ENCODE measurements around the gene CROCC2. TPM values are rescaled to one million over a fixed set of nuclear protein-coding genes. Genes with fewer than 3 reads are reported as not detected.
A peak's percentile ranks its signal among the peaks of the same experiment; 100 is the strongest.

CROCC2 gene
- total RNA-seq, 1 donor from 2014 or later = not detected

DNA sequence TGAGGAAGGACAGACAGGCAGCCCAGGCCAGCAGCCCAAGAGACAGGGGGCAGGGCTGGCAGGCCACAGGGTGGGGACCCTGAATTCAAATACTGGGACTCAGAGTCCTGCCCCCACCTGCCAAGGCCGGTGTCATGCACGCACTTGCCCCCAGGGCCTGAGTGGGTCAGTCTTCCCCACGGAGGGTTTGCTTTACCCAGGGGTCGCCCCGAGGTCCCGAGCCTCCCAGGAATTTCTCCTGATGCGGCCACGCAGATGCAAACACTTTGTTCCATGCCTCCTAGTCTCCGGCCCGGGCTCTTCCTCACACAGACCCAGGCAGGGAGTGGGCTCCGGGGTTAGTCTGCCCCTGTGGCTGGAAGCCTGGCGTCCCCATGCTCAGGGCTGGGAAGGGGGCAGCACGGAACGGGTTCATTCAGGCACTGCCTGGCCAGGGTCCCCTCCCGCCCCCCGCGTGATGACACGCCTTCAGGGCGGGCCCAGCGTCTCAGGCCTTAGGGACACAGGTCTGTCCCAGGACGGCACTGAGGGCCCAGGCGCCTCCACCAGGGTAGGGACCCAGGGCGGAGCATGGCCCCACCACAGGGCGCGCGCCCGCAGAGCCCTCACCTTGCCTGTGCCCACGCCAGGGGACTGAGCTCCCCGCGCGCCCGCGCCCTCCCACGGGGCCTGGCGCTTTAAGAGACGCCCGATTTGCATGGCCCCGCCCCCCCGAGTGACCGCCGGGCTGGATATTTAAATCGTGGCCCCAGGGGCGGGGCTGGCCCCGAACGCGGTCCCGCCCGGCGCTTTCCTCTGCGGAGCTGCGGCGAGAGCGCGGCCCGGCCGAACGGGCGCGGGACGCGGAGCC, 91.9 kb downstream of the CROCC2 start, which contains the start of gene SNED1:
SNED1 (plus strand) TSS at position 763 of the 850 bp plus-strand sequence. CDS start 220 bp downstream, outside the sequence.
- TF ChIP-seq, protein P1, sequence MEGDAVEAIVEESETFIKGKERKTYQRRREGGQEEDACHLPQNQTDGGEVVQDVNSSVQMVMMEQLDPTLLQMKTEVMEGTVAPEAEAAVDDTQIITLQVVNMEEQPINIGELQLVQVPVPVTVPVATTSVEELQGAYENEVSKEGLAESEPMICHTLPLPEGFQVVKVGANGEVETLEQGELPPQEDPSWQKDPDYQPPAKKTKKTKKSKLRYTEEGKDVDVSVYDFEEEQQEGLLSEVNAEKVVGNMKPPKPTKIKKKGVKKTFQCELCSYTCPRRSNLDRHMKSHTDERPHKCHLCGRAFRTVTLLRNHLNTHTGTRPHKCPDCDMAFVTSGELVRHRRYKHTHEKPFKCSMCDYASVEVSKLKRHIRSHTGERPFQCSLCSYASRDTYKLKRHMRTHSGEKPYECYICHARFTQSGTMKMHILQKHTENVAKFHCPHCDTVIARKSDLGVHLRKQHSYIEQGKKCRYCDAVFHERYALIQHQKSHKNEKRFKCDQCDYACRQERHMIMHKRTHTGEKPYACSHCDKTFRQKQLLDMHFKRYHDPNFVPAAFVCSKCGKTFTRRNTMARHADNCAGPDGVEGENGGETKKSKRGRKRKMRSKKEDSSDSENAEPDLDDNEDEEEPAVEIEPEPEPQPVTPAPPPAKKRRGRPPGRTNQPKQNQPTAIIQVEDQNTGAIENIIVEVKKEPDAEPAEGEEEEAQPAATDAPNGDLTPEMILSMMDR (IDR thresholded peaks at IDR 0.05; ENCODE audit: insufficient read depth, low read length, severe bottlenecking) = no peak
- DNase-seq (ENCODE audit: low read depth) = peak; percentile 37
- peaks cover 9% of the 10 kb centered on the region for H3K27me3 ChIP-seq (ENCODE audit: control insufficient read depth, insufficient read depth, low read length)
- no peak for FAIRE-seq
- peak within 1 kb of the TSS; percentile 35 for H3K4me3 ChIP-seq (ENCODE audit: low read depth, low read length)
- H3K36me3 ChIP-seq (ENCODE audit: control insufficient read depth, insufficient read depth, low read length) = no peaks in the 10 kb centered on the region

DNA sequence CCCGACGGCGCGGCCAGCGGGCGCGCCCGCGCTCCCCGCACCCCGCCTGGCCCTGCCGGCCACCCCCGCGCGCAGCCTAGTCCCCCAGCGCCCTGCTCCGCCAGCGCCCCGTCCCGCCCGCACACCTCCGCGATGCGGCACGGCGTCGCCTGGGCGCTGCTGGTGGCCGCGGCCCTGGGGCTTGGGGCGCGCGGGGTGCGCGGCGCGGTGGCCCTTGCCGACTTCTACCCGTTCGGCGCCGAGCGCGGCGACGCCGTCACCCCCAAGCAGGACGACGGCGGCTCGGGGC, 92.5 kb downstream of the CROCC2 start:
- FAIRE-seq (no peak), DNase-seq (ENCODE audit: low read depth) (no peak)
- H3K36me3 ChIP-seq (ENCODE audit: control insufficient read depth, insufficient read depth, low read length) = no peaks in the 10 kb centered on the region
- peaks cover 9% of the 10 kb centered on the region for H3K27me3 ChIP-seq (ENCODE audit: control insufficient read depth, insufficient read depth, low read length)
- peak overlapping the region; percentile 7 for H3K4me3 ChIP-seq (ENCODE audit: low read depth, low read length)
- TF ChIP-seq, protein P1 (IDR thresholded peaks at IDR 0.05; ENCODE audit: insufficient read depth, low read length, severe bottlenecking) = no peak

DNA sequence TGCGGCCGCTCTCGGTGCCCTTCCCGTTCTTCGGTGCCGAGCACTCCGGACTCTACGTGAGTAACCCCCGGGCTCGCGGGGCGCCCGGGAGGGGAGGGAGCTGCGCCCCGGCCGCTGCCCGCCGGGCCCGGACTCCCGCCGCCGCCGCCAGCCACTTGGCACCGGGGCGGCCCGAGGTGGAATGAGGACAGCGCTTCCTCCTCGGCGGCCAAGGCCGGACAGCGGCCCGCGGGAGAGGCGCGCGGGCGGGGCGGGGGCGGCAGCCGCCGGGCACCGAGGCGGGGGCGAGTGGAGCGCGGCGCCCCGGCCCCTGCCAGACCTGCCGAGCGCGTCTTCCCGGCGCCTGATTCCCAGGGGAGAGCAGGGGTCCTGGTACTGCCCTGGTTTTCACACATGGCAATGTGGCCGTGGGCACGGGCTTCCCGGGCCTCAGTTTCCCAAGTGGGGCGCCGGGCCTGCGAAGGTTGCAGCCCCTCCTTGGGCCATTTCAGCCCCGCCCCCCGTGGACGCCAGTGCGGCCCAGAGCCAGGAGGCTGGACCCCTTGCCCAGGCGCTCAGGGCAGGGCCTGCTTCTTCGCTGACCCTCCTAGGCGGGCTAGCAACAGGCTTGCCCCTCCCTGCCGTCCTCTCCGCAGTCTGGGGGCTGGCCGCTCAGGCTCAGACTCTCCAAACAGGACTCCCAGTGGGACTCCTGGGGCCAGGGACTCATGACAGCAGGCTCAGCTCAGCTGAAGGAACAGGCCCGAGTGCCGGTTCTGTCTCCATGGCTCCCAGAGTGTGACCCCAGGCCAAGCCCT, 93.1 kb downstream of the CROCC2 start:
- peak overlapping the region; percentile 7 for H3K4me3 ChIP-seq (ENCODE audit: low read depth, low read length)
- DNase-seq (ENCODE audit: low read depth) = no peak
- H3K36me3 ChIP-seq (ENCODE audit: control insufficient read depth, insufficient read depth, low read length) = no peaks in the 10 kb centered on the region
- TF ChIP-seq, protein P1 (IDR thresholded peaks at IDR 0.05; ENCODE audit: insufficient read depth, low read length, severe bottlenecking) = no peak
- no peak for FAIRE-seq
- H3K27me3 ChIP-seq (ENCODE audit: control insufficient read depth, insufficient read depth, low read length) = peaks cover 9% of the 10 kb centered on the region

DNA sequence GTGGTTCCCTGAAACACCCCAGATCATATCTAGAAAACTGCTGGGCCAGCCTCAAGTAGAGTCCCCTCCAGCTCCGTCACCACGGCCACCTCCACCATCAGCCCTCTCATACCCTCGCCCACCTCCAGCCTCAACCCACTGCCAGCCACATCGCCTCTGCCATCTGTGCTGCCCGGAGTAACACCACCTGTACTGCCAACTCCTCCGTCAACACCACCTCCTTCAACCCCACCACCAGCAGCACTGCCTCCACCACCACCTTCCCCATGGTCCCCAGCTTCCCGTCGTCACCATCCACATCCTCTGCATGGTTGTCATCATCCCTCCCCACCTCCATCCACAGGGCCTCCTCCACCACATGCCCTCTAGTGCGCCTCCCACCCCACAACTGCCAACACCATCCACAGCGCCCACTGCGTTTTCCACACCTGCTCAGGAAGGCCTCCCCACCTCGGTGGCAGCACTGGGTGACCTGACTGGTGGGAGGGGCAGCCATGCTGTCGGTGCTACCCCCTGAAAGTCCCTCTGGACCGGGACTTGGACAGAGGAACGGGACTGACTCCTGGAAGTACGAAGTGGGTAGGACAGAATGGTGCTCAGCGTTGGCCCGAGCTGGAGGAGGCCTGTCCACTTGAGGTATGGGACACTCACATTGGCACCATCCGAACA, 93.9 kb downstream of the CROCC2 start:
- FAIRE-seq (no peak), DNase-seq (ENCODE audit: low read depth) (no peak)
- H3K27me3 ChIP-seq (ENCODE audit: control insufficient read depth, insufficient read depth, low read length) = peaks cover 9% of the 10 kb centered on the region
- TF ChIP-seq, protein P1 (IDR thresholded peaks at IDR 0.05; ENCODE audit: insufficient read depth, low read length, severe bottlenecking) = no peak
- no peaks in the 10 kb centered on the region for H3K36me3 ChIP-seq (ENCODE audit: control insufficient read depth, insufficient read depth, low read length)
- H3K4me3 ChIP-seq (ENCODE audit: low read depth, low read length) = no peak overlapping the region

DNA sequence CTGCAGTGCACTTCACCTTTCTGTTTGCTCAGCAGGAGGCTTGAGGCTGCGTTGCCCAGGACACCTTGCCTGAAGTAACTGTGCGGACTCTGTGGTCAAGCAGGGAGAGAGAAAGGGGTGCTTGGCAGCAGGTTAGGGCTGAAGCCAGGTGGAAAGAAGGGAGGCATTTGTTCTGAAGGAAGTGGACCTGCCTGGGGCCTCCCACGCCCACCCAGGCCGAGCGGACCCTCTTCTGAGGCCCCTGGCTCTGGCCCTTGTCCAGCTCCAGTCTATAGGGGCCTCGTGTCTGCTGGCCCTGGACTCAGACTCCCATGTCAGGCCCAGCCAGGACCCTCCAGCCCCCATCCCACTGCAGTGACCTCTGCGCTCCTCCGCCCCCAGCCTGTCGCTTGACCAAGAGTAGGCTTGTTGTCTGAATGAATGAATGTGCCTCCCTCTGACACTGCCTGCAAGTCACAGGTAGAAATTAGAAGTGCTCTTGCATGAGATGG, 94.7 kb downstream of the CROCC2 start:
- Histone ChIP-seq H3K4me3 (ENCODE audit: low read depth, low read length) (no peak overlapping the region), H3K36me3 (ENCODE audit: control insufficient read depth, insufficient read depth, low read length) (no peaks in the 10 kb centered on the region), H3K27me3 (ENCODE audit: control insufficient read depth, insufficient read depth, low read length) (peaks cover 9% of the 10 kb centered on the region)
- TF ChIP-seq, protein P1 (IDR thresholded peaks at IDR 0.05; ENCODE audit: insufficient read depth, low read length, severe bottlenecking) = no peak
- DNase-seq (ENCODE audit: low read depth) (no peak), FAIRE-seq (no peak)
